ENCODE measurements around the gene DMRT1.

Gene DMRT1

GRCh38 chr9:841371-842209 lies at the start of gene DMRT1:
TSS of gene DMRT1 (plus strand) at chr9:841697. CDS start at chr9:841839, 142 bp downstream.
- no peak for DNase-seq

GRCh38 chr9:792331-793260 lies 48.9 kb upstream of the DMRT1 start:
- DNase-seq, result no peak

GRCh38 chr9:794386-794785 lies 47.1 kb upstream of the DMRT1 start:
- DNase-seq, result no peak

GRCh38 chr9:795869-796268 lies 45.6 kb upstream of the DMRT1 start:
- no peak for DNase-seq

GRCh38 chr9:800591-801150 lies 40.8 kb upstream of the DMRT1 start:
- no peak for DNase-seq

- no peak for DNase-seq
Observed at GRCh38 chr9:801399-802071, 40.0 kb upstream of the DMRT1 start.

GRCh38 chr9:804026-804425 lies 37.5 kb upstream of the DMRT1 start:
- no peak for DNase-seq

- no peak for DNase-seq
Observed at GRCh38 chr9:805151-805550, 36.3 kb upstream of the DMRT1 start.

- DNase-seq, result no peak
Observed at GRCh38 chr9:806285-807156, 35.0 kb upstream of the DMRT1 start.

GRCh38 chr9:811106-811531 lies 30.4 kb upstream of the DMRT1 start:
- no peak for DNase-seq

GRCh38 chr9:818958-819357 lies 22.5 kb upstream of the DMRT1 start:
- no peak for DNase-seq

- no peak for DNase-seq
Observed at GRCh38 chr9:826500-827280, 14.8 kb upstream of the DMRT1 start.

GRCh38 chr9:840343-840742 lies 1.2 kb upstream of the DMRT1 start:
- no peak for DNase-seq

- no peak for DNase-seq
Observed at GRCh38 chr9:842635-843426, 1.3 kb downstream of the DMRT1 start.

GRCh38 chr9:843427-843785 lies 1.9 kb downstream of the DMRT1 start:
- no peak for DNase-seq

- no peak for DNase-seq
Observed at GRCh38 chr9:846852-847251, 5.4 kb downstream of the DMRT1 start.

- DNase-seq, result no peak
Observed at GRCh38 chr9:847505-847904, 6.0 kb downstream of the DMRT1 start.

- no peak for DNase-seq
Observed at GRCh38 chr9:849431-849830, 7.9 kb downstream of the DMRT1 start.

- DNase-seq, result no peak
Observed at GRCh38 chr9:852539-852938, 11.0 kb downstream of the DMRT1 start.

- no peak for DNase-seq
Observed at GRCh38 chr9:859251-859650, 17.8 kb downstream of the DMRT1 start.
